HG03378 (cell line): ENCODE results near the gene KCTD21.

Experiments used
- ATAC-seq: cut with Tn5 transposase; IDR thresholded peaks from one replicate; pipeline ENCODE4 v1.9.1; 2021; ENCODE audit warnings: mild to moderate bottlenecking, moderate library complexity; ENCODE audit not compliant: unreplicated experiment

KCTD21 gene

DNA sequence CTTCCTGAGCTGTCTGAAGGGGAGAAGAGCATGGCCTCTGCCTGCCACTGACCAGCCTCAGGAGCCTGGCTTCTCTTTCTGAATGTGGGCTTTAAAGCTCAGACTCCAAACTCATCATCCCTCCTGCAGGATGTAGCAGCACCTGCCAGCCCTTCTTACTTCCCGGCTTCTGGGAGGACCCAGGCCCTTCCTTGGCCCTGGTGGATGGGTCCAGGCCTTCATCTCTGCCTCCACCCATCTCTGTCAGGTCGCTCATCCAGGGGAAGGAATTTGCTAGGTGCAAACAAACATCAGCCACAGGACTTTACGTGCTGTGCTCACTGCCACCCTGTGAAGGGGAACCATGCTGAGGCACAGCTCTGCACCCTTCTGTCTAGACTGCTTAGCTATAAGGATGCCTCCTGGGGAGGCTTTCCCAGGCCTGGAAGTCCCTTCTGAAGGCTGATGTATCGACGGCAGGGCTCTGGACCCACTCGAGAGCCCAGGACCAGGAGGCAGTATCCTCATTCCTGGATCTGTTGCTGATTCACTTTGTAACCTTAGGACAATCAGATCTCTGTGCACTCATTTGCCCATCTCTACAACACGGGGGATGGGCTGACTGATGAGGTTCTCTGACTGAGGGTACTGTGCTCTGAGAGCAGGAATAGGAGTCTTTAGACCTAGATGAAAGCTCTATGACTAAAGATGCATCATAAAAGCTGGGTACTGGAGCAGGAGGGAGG, 31.2 kb upstream of the KCTD21 start:
- ATAC-seq = no peak

GRCh38 chr11:78218707-78219492, 30.5 kb upstream of the KCTD21 start:
- no peak for ATAC-seq

DNA sequence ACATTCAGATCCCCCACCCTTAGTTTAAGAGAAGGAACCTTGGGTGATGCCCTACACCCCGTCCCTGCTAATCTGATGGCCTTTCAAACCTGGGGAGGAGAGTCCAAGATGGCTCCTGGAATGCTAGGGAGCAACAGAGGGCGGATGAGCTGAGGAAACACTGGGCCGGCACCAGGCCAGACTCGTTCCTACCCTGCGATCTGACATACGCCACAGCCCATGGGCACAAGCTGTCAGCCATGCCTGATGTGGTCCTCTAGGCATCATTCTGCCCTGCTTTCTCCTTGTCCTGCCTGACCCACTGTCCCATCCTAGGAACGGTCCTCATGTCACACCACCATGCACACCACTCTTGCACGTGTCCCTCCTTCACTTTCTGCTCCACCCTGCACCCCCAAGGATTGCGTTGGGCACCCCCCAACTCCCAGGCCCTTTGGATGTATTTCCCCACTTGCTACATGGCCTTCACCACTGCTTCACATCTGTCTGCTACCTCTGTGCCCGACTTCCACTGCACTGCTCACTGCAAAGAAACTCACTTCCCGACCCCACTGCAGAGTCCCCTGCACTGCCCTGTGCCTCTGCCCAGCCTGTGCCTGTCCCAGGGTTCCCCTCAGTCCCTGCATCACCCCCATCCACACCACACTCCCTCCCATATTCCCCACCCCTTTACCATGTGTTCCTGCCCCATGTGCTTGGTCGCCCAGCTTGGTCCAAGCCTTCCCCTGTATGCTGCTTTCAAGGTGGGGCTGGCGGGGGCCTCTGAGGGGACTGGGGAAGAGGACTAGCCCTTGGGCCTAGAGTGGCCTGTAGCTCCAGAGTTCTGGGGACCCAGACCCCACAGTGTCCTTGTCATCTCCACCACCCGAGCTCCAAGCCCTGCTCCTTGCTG, 29.5 kb upstream of the KCTD21 start:
- no peak for ATAC-seq

DNA sequence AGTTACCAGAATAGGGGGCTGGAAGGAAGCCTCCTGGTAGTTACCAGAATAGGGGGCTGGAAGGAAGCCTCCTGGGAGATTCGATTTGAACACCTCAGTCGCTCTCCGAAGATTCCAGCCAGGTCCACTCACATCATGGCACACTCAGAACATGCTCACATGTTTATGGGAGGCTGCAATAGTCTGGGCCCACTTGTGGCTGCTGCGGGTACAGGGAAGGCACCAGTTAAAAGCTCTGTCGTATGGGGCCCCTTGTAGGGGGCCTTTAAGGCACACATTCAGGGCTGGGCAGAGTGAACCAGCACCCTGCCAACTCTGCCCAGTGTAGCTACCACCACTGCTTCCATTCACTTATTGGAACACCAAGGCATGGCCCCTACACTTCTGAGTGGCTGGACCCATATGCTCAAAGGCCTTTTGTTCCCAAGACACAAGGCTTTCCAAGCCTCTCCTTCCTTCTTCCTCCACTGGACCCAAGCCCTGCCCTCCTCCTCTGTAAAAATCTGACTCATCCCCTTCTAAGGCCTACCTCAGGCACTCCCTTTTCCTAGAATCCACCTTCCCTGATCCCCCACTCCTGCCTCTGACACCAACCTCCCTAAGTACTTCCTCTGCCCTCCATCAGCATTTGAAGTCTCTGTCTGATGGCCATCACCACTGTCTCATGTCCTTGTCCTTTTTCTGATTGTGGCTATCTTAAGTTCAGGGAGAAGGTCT, 28.3 kb upstream of the KCTD21 start:
- ATAC-seq = no peak

DNA sequence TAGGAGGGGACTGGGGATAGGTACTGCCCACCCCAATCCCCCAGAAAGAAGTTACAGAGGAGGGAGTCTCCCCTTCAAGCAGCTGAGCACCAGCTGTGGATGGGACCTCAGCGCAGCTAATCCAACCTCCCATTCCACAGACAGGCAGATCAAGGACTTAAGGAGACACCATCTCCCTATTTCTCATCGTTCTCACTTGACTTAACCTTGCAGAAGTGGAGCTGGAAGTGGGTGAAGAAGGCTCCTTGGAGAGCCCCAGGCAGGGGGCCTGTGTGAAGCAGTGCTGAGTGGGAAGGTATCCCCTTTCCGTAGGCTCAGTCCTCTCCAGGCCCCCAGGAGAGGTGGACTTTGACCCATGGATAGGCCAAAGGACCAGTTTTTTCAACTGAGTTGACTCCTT, 27.6 kb upstream of the KCTD21 start:
- ATAC-seq = no peak

DNA sequence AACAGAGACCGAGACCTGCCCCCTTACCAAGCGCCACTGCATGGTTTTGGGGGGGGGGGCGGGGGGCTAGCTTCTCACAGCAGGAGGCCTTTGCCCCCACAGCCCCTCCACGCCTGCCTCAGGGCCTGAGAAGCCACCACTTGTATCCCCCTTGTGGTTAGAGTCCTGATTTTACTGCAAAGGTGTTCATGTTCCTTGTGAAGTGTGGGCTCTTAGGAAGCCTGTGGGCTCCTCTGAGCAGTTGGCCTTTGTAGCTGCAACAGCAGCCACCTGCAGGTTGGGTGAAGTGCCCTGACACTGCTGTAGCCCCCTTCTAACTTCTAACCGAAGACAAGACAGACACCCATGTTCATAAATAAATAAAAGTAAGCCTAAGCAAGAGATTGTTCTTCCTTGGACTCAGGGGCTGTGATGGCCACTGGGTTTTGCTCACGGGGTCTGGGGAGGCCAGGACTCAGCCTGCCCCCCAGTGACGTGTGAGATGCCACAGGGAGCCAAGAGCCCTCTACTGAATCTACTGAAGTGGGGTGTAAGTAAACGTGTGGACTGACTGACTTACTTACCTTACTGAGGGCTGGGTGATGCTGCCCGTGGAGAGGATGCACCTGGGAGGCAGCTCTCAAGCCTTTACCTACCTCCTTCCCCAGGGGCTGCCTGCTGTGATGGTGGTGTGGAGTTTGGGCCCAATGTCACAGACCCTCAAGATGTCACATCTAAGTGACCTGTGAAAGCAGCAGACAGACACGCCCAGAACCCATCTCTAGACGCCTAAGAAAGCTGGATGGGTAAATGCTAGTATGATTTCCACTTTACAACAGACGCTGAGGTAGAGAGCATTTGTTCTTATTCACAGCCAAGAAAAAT, 26.1 kb upstream of the KCTD21 start:
- ATAC-seq = no peak

DNA sequence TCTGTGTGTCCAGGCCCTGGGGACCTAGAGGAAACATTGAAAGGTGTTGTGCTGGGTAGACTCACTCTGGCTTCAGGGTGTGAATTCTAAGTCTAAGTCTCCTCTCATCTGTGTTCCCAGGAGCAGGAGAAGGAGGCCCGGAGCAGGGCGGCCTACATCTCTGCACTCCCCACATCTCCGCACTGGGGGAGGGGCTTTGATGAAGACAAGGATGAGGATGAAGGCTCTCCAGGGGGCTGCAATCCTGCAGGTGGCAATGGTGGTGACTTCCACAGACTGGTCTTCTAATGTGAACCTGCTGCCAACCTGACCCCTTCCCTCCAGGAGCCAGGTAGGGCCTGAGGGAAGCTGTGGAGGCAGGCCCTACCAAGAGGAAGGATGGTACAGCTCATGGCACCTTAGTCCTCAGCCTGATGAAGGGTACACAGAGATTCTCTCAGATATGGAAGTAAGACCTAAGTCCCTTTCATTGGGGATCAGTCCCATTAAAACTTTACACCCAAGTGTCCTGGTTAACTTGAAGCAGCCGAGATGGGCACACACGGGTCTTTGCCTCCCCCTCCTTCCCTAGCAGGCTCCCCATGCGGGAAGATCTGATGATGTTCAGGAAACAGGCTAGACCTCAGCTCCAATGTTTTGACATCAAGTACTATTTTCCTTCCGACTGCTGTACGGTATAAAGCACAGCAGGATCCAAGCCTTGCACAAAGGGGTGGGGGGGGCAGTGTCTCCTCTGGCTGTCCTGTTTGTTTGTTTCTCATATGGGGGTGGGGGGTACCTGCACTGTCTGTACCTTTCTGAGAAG, 25.3 kb upstream of the KCTD21 start:
- ATAC-seq = no peak

GRCh38 chr11:78212586-78213371, 24.4 kb upstream of the KCTD21 start:
- no peak for ATAC-seq

GRCh38 chr11:78211565-78211964, 23.1 kb upstream of the KCTD21 start:
- no peak for ATAC-seq

GRCh38 chr11:78210000-78210608, 21.7 kb upstream of the KCTD21 start:
- no peak for ATAC-seq

- no peak for ATAC-seq
These were observed 21.1 kb upstream of the KCTD21 start for GRCh38 chr11:78209478-78209877.

DNA sequence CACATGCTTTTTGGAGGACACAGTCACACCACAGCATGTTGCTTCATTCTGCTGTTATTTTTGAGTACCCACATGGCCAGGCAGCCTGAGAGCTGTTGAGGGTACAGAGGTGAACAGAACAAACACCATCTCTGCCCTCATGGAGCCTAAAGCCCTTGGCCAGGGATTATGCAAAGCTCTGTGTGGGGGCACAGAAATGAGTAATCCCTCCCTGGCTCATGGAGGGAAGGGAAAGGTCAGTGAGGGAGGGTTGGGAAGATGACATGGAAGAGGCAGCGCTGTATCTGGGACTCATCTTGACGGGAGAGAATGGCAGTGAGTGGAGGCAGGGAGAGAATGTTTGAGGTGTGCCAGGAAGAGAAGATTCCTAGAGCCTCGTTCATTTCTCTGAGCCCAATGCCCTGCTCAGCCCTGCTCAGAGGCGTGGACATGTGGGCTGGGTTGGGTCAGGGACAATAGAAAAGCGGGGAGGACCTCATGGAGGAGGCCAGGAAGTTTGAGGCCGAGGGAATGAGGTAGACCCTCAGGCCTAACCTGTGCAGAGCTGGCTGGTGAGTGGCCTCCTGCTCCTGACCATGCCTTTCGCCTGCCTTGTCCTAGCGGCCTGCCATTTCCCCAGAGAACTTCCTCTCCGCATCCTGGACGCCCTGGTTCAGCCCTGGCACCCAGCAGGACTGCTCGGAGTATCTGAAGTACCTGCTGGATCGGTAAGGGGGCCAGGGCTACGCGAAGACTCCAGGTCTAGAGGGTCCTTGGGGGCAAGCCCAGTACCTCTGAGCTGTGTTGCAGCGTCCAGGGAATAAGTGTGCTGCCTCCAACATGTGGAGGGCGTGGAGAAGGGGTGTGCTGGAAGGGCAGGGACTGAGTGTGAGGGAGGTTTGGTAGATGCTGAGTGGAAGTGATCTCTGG, 20.1 kb upstream of the KCTD21 start:
- no peak for ATAC-seq

DNA sequence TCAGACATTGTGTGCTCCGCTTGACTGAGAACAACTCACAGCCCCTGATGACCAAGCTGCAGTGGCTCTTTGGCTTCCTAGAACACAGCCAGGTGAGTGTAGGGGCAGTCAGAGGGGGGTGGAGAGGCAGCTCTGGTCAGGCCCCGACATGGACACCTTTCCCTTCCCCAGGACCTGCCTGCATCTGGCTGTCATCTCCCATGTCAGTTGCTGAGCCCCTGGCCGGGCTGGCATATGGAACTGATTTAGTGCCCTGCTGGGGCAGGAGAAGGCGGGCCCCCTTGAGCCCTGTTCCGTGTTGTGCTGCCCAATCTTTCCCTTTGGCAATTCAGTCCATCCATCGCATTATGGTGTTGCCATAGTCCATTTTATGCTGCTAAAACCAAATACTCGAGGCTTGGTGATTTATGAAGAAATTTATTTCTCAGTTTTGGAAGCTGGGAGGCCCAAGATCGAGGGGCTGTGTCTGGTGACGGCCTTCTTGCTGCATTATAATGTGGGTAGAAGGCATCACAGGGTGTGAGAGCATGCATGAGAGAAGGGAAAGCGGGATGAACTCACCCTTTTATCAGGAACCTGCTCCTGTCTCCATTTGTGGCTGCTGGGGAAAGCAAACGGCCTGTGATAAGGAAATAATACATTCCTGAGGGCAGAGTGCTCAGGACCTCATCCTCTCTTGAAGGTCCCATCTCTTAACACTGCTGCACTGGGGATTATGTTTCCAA, 19.3 kb upstream of the KCTD21 start:
- ATAC-seq = no peak

DNA sequence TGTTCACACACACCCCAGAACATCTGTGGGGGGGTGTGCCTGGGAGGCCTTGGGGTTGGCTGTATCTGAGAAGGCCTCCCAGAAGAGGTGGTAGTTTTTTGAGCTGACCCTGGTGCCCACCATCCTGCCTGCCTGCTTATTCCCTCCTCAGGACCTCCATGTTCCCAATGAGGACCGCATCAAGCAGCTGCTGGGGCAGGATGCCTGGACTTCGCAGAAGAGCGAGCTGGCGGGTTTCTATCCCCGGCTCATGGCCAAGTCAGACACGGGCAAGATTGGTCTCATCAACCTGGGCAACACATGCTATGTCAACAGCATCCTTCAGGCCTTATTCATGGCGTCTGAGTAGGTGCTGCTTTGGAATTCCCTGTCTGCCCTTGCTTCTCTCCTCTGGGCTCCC, 17.3 kb upstream of the KCTD21 start:
- ATAC-seq = no peak

GRCh38 chr11:78205256-78205655, 16.8 kb upstream of the KCTD21 start:
- ATAC-seq = no peak

DNA sequence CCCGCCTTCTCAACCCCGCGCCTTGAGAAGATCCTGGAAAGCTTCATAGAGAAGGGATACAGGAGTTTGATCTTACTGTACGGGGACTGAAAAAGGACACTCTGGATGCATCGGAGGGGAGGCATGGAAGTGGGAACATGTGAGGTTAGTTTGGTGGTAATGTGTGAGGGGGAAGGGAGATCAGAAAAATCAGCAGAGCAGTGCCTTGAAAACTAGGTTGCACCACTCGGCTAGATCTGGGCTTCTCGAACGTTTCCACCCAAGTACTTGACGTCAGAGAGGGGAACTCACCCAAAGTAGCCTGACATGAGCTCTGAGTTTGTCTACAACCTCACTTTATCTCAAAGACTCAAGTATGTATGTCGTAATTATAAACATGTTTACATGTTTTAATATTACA, 14.8 kb upstream of the KCTD21 start:
- ATAC-seq = no peak
